ENCODE data around the gene RNF8. TPM values are rescaled to one million over a fixed set of nuclear protein-coding genes. Genes with fewer than 3 reads are reported as not detected.
"Not testable (repeated sequence)": the region's sequence is repeated elsewhere in the genome, so short reads cannot be mapped to it uniquely, and the experiment has no call there.

Gene RNF8
- total RNA-seq, 1 donor from 2014 or later = 18.0 TPM

- no peak for DNase-seq (ENCODE audit: low read depth)
- TF ChIP-seq CTCF (conservative IDR thresholded peaks at IDR 0.05; ENCODE audit: low read depth, low read length) = no peak
- no peak overlapping the region for H3K4me3 ChIP-seq (ENCODE audit: low read depth, low read length)
Measured at GRCh38 chr6:37399795-37400490, 46.2 kb downstream of the RNF8 start.

DNA sequence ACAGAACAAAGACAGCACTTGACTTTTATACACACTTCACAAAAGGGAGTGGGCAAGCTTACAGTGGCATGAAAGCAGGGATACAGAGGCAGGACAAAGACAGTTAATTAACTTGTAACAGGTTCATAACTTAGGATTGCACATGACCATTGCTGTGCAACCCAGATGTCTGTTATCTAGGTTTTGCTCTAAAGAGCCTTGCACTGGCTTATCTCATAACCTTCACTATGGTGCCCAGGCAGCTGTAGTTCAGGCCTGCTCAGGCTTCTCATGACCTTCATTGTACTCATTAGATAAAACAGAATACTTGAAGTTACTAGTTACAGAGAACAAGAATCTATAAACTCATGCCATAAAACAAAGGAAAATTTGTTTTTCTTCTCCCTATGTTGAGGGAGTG lies 47.9 kb downstream of the RNF8 start:
- DNase-seq (ENCODE audit: low read depth); H3K4me3 ChIP-seq (ENCODE audit: low read depth, low read length): not testable (repeated sequence)

DNA sequence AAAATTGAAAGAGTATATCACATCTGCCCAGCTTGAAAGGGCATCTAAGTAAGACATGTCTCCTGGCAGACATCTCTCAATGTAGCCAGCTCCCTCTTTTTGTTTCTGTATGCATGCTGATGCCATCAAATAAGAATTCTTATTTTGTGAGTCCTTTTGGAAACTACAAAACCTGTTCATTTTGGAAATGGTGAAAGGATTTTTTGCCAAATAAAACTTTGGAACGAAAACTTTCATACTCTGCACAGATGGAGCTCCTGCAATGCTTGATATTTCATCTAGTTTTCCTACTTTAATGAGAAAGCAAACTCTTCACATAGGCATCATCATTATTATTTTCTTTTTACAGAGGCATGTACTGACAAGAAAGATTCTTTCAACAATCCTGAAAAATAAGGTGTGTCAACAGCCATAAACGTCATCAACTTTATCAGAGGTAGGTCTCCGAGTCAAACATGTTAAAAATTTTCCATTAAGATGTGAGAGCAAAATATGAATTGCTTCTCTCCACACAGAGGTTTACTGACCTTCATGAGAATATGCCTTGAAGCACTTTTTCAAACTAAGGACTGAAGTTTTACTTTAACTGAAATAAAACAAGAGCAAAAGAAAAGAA lies 53.1 kb downstream of the RNF8 start:
- H3K4me3 ChIP-seq (ENCODE audit: low read depth, low read length) = no peak overlapping the region
- no peak for TF ChIP-seq CTCF (conservative IDR thresholded peaks at IDR 0.05; ENCODE audit: low read depth, low read length)
- no peak for DNase-seq (ENCODE audit: low read depth)

- no peak for DNase-seq (ENCODE audit: low read depth)
- no peak overlapping the region for H3K4me3 ChIP-seq (ENCODE audit: low read depth, low read length)
- TF ChIP-seq CTCF (conservative IDR thresholded peaks at IDR 0.05; ENCODE audit: low read depth, low read length) = no peak
Measured at GRCh38 chr6:37407948-37408347, 54.2 kb downstream of the RNF8 start.

DNA sequence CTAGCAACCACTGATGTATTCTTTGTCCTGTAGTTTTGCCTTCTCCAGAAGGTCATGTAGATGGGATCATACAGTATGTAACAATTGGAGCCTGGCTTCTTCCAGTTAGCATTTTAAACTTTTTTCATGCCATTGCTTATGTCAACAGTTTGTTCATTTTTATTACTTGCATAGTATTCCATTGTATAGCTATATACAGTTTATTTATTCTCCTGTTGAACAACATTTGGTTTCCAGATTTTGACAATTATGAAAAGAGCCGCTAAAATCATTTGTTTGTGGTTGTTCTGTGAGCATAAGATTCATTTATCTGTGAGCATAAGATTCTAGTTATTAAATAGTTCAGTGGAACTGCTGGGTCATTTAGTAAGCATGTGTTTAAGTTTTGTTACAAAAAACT lies 55.7 kb downstream of the RNF8 start:
- DNase-seq (ENCODE audit: low read depth) = no peak
- no peak for TF ChIP-seq CTCF (conservative IDR thresholded peaks at IDR 0.05; ENCODE audit: low read depth, low read length)
- H3K4me3 ChIP-seq (ENCODE audit: low read depth, low read length) = no peak overlapping the region

- no peak for DNase-seq (ENCODE audit: low read depth)
- TF ChIP-seq CTCF (conservative IDR thresholded peaks at IDR 0.05; ENCODE audit: low read depth, low read length) = no peak
Measured at GRCh38 chr6:37417393-37417792, 63.6 kb downstream of the RNF8 start.

GRCh38 chr6:37418722-37419121 lies 64.9 kb downstream of the RNF8 start:
- no peak for DNase-seq (ENCODE audit: low read depth)
- no peak for TF ChIP-seq CTCF (conservative IDR thresholded peaks at IDR 0.05; ENCODE audit: low read depth, low read length)
- H3K4me3 ChIP-seq (ENCODE audit: low read depth, low read length) = no peak overlapping the region

More at GRCh38 chr6:37417393-37417792, 63.6 kb downstream of the RNF8 start:
- H3K4me3 ChIP-seq (ENCODE audit: low read depth, low read length) = no peak overlapping the region
